GM21526 (cell line): Measurements from ENCODE around the gene TOX3.

Experiments used
- ATAC-seq: cut with Tn5 transposase; IDR thresholded peaks from one replicate; pipeline ENCODE4 v1.9.1; 2021; ENCODE audit warnings: moderate library complexity; ENCODE audit not compliant: unreplicated experiment, low FRiP score

Gene TOX3

DNA sequence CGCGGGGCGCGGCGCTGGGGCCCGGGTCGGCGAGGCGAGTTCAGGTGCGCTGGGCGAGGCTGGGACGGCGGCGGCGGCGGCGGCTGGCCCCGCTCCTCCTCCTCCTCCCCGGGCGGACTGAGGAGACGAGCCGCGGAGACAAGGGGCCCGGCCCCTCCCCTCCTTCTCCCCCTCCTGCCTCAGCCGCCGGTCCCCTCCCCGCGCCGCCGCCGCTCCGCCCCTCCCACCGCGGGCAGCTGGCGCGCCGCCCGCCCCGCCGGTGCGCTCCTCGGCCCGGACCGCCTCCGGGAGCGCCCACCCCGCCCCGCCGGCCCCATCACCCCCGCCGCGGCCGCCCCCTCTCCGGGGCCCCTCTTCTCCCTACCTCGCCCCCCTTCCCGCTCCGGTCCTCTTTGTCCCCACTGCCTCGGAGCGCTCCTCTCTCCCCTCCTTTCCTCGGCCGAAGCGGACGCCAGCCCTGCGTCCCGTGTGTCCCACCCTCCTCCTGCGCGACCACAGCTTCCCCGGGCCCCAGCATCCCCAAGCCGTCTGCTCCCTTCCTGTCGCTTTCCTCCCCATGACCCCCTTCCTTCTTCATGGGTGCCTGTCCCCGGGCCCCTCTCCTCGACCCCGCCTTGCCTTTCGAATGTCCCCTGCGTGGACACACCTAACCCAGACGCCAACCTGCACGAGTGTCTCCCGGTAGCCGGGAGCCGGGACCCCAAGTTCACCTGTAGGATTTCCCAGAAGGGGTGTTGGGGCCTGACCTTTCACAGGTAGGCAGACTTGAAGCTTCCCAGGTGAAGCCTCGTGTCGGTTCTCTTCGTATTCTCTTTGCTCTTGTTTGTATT, at the start of gene TOX3:
TOX3 (minus strand) TSS at position 140 of the 830 bp plus-strand sequence. CDS start 420 bp downstream, outside the sequence.
- ATAC-seq: no peak

DNA sequence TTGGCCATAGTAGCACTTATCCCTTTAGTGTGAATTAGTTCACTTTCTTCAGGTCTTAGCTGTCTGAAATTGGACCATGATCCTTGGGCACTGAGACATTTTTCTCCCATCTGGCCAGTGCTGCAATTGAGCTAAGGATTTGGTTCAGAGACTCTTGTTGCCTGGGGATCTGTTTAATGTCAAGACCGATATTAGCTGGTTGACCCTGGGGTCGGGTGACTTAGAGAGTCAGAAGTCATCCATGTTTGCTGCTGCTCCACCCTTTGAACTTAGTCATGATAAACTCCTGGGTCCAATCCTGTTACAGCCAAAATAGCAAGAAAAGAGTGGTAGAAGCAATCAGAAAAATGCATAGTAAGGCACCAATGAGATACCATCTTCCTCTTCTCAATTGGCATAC, 45.8 kb upstream of the TOX3 start:
- no peak for ATAC-seq

DNA sequence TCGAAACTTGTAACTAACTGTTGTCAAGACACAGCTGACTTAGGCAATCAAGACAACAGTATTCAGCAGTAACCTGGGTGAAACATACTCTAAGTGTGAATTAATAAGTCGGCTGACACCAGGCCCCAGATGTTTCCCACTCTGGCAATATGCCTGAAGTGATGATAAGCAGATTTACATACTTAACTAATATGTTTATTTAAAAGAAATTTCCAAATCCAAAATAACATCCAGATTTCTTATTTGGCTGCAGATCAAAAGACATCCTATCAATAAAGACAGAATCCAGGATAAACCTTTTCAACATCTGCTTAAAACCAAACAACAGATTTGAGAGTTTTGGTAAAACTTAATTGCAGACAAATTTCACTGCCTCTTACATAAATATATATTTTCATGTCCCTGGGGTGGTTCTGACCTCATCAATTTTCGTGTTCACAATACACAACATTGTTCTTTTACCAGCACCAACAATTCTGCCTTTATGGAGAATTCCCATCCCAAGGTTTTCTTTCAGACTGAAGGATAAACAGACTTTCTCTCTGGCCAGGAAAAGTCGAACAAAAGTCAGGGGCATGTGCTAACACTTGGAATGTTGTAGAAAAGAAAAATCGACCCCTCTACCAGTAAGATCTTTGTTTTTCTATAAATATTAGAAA, 45.1 kb upstream of the TOX3 start:
- ATAC-seq: no peak

DNA sequence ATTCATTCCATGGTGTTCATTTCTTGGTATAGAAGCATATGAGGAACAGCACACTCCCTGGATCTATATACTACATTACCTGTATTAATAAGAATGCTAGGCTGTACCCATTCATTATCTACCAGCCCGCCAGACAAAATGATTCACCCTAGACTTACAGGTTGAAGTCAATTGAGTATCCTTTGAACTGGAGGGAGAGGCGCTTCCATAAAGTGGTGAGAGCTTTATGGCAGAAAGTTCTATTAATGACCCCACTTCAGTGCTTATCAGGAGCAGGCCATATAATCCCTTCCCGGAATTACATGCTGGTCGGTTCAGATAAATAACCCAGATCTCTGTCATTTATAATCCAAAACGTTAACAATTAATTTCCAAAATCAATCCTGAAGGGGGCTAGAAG, 44.5 kb upstream of the TOX3 start:
- ATAC-seq: no peak

DNA sequence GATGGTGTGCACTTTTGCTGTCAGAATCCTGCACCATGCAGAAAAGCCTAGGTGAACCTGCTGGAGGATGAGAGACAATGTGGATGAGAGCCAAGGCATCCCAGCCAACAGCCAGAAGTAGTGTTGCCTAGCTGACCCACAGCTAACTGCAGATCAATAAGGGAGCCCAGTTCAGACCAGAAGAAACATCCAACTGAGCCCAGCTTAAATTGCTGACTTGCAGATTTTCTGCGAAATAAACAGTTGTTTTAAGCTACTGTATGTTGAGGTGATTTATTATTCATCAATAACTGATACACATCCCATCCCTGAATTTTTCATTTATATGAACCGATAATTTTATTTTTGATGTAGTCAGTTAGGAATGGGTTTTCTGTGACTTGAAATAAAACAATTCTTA, 39.2 kb upstream of the TOX3 start:
- ATAC-seq: no peak

DNA sequence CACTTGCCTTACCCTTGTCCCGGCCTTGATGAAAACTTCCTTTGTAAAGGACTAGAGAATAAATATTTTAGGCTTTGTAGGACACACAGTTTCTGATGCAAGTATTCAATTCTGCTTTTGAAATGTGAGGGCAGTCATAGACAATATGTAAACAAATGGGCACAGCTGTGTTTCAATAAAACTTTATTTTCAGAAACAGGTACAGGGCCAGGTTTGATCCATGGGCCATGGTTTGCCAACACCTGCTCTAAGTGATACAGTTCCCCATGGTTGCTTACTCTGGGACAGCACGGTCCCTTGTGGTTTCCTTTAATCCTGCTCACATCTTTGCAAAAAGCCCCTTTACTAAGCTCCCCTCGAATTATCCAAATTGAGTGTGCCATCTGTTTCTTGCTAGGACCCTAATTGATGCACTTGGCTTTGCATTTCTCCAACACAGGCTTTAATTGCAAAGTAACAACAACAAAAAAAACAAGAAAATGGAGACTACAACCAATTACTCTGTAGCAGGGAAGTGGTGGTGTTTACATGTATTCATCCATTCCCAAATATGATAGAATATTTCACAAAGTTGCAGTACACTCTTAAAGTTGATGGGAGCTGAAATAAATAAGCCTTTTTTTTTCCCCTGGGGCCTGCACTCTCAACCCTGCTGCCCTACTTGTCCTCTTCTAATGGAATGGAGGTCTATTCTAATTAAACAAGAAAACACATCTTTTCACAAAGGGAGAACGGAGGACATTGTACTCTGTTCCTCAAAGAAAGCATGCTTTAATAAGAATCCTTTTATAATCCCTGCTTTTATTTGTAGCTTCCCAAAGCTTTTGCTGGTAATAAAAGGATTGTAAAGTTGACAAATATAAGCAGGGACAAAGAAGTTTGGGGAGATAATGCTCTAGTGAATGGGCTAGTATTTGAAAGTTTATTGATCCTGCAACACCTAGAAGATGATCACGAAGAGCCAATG, 37.7 kb upstream of the TOX3 start:
- ATAC-seq: no peak

DNA sequence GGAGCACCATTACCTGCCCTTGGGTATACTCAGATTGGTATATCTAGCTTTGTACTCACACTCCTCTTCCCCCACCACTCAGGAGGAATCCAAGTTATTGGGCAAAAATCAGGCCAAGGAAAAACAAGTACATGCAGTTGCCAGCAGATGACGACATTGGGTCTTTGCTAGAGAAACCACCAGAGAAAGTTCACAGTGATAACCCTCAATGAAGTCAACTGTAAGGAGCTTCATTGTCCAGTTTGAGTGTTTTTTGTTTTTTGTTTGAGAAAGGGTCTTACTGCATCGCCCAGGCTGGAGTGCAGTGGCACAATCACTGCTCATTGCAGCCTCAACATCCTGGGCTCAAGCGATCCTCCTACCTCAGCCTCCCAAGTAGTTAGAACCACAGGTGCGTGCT, 34.6 kb upstream of the TOX3 start:
- no peak for ATAC-seq

DNA sequence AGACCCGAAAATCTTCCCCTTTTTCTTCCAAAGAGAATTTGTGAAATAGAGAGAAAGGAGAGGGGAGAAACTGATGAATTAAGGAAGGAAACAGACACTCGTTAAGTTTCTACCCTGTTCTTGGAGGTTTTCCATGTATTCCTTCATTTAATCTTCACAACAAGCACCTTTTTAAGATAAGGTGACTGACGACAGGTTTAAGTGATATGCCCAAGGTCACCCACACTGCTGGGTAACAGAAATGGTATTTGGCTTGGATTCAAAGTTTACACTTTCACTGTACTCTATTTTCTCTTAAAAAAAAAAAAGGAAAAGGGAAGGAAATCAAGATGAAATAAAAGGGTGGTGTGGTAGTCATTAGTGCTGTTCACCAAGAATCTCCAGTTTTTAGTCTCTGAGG, 33.5 kb upstream of the TOX3 start:
- ATAC-seq: no peak

DNA sequence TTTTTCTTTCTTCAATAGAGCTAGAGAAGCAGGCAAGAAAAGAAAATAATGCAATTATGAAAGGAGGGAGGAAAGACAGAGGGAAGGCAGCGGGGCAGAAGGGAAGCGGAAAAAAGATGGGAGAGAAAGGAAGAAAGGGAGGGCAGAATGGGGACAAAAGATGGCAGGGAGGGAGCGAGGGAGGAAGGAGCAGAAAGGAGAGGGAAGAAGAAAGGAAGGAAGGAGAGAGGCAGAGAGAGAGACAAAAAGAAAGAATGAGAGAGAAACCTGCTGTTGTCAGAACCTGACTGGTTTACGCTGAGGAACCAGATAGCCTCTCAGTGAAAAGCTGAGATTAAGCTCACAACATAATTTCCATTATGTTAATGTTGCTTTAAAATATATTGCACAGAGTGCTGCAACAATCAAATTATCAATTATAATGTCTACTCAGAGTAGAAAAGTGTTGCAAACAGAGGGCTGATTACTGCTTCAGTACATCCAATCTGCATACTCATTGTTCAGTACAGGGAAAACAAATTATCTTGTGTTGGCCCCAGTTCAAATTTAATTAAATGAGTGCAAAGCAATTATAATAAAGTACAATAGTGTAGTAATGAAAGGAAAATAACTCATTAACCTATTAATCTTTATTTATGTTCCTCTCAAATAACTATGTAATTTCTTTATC, 32.0 kb upstream of the TOX3 start:
- ATAC-seq: no peak

DNA sequence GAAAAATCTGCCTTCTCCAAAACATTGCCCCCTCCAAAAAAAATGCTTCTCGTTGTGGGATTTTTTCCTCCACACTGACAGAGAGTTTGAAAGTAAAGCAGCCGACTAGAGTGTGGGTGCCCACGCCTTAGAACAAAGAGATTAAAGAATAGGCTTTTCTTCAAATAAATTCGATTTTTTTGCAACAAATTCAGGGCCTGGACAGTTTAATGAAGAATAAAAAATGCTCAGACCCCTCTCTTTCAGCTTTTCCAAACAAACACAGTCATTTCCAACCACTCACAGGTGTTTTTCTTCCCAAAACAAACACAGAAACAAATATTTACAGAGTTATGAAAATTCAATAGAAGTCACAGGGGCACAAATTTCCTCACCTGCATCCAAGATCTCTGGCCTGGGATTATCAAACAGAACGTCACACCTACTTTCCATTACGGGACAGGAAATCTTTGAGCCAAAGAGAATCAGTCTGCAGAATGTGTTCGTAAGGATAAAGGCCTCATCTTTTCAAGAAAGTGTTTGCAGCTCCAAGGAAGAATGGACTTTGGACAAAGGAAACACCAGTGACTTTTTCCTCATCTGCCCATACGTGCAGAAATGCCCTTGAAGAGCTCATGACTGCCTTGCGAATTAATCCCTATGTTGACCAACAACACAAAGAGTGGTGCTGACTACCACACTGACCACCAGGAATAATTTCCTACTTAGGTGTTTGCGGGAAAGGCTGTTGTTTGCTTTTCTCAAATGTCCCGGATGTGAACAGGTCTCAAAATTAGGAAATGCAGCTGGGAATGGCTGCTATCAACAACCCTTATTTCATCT, 31.3 kb upstream of the TOX3 start:
- ATAC-seq: no peak

DNA sequence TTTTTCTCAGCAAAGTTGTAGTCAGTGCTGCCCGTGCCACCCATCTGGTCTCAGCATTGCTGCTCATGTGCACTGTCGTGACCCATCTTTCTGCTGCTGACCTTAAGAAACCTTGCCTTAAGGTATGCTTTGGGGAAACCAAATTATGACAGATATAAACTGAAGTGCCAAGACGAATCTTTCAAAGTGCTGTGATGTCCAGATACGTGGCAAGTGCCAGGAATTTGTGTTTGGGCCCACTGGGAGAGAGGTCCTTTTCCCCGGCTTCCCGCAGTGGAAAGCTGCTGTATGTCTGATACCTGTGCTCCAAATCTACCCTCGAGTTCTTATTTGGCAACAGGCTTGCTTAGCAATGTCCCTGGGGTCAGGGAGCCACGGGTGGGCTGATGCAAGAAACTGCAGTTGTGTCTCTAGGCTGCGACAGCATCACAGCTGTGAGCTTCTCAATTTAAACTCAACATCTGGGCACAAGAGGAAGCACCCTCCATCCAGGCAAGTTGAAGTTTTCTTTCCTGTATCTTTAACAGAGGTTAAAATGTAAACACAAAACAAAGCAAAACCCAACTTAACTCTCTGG, 30.3 kb upstream of the TOX3 start:
- ATAC-seq: no peak

DNA sequence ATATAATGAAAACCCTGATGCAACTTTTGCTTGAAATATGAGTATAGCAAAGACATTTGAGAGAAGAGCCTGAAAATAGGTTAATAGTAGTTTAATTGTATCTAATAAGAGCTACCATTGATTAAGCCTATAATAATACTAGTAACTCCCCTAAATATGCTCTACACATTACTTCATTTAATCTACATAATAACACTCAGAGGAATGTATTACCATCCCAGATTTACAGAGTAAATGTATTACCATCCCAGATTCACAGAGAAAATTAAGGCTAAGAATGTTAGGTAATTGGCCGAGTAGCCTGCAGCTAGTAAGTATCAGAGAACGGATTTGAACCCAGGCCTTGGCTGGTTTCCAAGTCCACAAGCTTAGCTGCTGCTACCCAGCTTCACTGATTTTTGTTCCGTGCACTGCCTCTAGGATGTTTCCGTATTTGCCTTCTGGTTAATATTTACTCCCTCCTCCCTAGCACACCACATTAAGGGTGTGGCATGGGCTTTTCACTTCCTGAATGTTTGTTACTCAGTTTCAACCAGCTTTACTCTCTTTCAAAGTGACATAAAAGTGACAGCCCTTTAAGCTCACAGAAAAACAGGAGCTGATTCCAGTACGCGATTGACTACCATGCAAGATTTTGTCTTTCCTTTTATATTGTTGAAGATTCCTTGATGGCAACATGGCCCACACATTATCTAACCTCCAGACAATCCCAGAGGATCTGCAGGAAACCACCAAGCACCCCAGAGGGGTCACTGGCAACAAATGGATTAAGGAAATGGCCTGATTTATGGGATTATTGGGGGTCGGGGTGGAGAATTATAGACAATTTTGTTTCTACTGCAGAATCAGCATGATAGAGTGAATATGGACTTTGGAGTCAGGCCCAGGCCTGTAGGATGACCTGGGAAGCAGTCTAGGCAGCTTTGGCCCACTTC, 26.7 kb upstream of the TOX3 start:
- ATAC-seq: no peak

DNA sequence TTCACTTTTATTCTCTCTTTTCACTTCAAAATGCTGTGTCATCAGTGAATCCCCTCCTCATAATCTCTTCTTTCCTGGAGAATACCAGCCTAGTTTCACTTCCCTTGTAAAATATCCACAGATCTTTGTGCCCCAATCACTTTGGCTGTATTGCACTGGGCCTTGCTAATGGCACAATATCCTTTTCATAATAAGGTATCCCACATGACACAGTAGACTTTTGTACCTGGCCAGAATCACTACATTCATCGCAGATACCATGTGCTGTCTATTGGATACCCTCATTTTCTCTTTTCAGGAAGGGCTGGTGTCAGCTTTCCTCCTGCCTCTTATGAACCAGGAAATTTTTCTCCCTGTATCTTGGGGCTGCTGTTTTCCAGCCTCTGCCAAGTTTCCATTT, 25.7 kb upstream of the TOX3 start:
- no peak for ATAC-seq

DNA sequence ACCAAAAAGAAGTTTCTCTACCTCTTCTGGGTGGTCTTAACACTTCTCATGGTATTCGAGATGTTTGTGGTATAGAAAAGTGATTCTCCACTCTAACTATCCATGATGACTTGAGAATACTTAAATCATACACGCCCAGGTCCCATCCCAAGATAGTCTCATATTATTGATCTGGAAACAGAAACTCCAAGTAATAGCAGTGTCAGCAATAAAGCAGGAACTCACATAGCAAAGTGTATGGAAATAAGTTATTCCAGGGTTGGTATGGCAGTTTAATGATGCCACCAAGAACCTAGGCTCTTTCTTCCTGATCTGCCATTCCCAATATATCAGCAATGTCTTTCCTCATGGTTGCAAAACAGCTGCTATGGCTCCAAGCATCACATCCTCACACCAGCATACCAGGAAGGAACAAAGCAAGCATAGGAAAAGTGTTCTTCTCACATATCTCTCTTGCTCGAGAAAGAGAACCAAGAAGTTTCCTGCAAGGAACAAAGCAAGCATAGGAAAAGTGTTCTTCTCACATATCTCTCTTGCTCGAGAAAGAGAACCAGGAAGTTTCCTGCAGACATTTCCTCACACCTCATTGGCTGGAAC, 23.6 kb upstream of the TOX3 start:
- ATAC-seq: no peak

DNA sequence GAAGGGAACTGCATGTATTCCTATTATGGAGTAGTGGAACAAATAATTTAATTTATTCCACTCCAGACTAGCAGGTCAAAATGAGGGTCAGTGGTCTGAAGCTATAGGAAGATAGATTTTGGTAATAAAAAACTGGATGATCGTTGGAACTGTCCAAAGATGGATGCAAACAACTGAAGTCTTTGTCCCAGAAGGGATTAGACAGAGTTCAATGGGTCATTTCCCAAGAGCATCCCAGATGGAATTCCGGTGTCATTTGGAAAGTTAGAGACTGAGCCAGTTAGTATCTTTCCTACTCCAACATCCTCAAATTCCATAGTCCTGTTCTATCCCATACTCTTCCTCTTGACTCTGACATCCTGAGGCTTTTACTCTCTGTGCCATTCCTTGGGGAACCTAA, 22.8 kb upstream of the TOX3 start:
- ATAC-seq: no peak

DNA sequence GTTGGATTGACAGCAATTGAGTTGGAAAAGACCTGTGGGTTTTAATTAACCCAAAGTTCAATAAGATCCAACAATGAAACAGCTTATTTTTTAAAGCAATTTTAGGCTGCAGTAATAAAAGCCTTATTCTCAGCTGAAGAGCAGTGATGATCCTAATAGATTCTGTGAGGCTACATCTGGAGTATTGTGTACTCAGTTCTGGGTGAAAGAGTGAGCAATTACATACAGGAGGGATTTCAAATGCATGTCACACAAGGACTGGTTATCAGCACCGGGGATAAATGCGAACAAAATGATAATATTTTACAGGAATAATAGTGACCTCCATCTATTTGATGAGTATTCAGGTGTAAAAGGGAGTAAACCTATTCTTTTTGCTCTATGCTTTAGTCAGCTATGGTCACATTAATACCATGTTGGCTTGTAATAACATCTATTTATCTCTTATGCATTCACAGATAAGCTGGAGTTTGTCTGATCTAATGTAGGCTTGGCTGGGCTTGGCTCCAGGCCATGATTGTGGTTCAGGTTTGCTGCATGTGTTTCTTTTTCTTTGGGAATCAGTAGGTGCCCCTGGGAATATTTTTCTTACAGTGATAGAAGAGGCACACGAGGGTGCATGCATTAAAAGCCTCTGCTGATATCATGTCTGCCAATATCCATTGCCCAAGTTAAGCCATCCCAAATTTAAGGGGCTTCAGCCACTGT, 22.2 kb upstream of the TOX3 start:
- ATAC-seq: no peak

DNA sequence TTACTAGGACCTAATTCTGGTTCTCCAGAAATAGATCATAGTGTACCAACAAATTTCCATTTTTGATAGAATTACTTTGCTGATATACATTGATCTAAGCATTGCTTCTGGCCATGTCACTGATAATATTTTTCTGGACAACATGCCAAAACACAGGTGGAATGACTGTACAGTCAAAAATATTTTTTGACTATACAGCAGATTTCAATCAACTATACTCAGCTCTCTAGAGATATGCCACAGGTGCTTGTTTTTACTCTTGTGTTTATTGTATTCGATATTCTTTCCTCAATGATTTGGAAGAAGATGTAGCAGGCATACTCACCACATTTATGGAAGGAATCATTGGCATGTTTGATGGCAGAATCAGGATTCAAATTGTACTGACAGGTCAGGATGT, 21.6 kb upstream of the TOX3 start:
- no peak for ATAC-seq
